WERI-Rb-1 (cell line): Measurements from ENCODE around the gene CALHM1.

Experiments used
- DNase-seq: peaks from one replicate; pipeline ENCODE4 v3.0.0-alpha.2; 2020
- H3K27ac ChIP-seq: fragments of 250-450 bp; sonication (Bioruptor Pico); 2 replicates; pipeline ENCODE4 v1.5.1; 2020; ENCODE audit warnings: mild to moderate bottlenecking, moderate library complexity
- H3K27me3 ChIP-seq: fragments of 250-450 bp; sonication (Bioruptor Pico); 2 replicates; pipeline ENCODE4 v1.5.1; 2021; ENCODE audit warnings: mild to moderate bottlenecking, low read depth, moderate library complexity; ENCODE audit not compliant: insufficient read depth, severe bottlenecking
- H3K36me3 ChIP-seq: fragments of 250-450 bp; sonication (Bioruptor Pico); 2 replicates; pipeline ENCODE4 v1.5.1; 2020; ENCODE audit warnings: mild to moderate bottlenecking, moderate library complexity
- H3K4me3 ChIP-seq: 2 replicates; pipeline ENCODE4 v1.5.1; 2011; ENCODE audit warnings: low read depth, mild to moderate bottlenecking, control low read depth, low read length
- H3K9me3 ChIP-seq: fragments of 250-450 bp; sonication (Bioruptor Pico); 2 replicates; pipeline ENCODE4 v1.5.1; 2021; ENCODE audit warnings: mild to moderate bottlenecking, moderate library complexity; ENCODE audit not compliant: severe bottlenecking
- TF ChIP-seq, protein P1 (sequence below): IDR thresholded peaks from 2 replicates; pipeline ENCODE4 v1.5.1; 2011; ENCODE audit warnings: low read depth, mild to moderate bottlenecking, control low read depth, inconsistent platforms, low read length

The CALHM1 gene

DNA sequence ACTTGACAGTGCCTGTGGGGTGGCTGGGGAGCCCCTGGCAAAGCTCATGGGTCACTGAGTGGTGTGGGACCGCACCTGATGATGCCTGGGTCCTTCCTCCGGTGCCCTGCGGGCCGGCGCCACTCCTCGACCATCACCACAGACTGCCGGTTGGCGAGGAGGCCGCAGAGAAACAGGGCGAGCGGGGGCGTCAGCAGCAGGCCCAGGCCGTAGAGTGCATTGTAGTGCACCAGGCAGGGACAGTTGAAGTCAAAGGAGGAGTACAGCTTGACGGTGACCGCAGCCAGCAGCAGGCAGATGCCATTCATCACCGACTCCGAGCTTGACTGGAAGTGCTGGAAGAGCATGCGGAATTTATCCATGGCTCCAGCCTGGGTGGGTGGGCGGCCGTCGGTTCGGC lies 20.0 kb upstream of the CALHM1 start:
- no peak for DNase-seq
- TF ChIP-seq, protein P1, sequence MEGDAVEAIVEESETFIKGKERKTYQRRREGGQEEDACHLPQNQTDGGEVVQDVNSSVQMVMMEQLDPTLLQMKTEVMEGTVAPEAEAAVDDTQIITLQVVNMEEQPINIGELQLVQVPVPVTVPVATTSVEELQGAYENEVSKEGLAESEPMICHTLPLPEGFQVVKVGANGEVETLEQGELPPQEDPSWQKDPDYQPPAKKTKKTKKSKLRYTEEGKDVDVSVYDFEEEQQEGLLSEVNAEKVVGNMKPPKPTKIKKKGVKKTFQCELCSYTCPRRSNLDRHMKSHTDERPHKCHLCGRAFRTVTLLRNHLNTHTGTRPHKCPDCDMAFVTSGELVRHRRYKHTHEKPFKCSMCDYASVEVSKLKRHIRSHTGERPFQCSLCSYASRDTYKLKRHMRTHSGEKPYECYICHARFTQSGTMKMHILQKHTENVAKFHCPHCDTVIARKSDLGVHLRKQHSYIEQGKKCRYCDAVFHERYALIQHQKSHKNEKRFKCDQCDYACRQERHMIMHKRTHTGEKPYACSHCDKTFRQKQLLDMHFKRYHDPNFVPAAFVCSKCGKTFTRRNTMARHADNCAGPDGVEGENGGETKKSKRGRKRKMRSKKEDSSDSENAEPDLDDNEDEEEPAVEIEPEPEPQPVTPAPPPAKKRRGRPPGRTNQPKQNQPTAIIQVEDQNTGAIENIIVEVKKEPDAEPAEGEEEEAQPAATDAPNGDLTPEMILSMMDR: no peak
- H3K27me3 ChIP-seq: no peaks in the 10 kb centered on the region
- H3K36me3 ChIP-seq: no peaks in the 10 kb centered on the region
- no peak overlapping the region for H3K27ac ChIP-seq
- no peak overlapping the region for H3K4me3 ChIP-seq
- H3K9me3 ChIP-seq: no peaks in the 10 kb centered on the region

DNA sequence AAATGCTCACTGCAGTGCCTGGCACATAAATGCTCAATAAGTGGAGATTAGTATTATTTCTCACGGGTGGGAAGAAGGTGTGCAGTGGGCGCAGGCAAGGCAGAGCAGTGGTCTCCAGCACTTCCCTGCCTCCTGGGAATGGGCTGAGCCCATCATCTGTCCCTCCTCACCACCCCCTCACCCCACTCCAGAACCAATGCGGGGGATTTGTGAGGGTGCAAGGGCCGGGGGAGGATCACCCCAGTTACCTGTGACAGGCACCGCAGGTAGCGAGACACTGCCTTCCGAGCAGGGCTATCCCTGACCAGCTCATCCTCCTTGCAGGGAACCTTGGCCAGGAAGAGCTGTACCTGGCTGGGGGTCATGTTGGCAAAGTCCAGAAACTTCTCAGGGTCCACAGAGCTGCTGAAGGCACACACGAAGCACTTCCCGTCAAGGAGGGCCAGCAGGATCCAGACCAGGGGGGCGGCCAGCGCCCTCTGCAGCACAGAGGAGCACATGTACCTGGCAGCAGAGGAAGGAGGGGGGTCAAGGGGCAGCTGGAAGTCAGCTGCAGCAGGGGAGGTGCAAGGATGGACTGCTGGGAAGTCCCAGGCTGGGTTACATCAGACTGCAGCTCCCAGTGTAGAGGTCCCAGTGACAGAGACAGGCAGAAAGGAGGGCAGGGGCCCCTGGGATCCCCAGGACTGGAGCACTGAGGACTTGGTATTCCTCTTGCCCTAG lies 17.5 kb upstream of the CALHM1 start:
- Histone ChIP-seq H3K9me3 (no peaks in the 10 kb centered on the region), H3K4me3 (no peak overlapping the region), H3K27ac (no peak overlapping the region), H3K27me3 (no peaks in the 10 kb centered on the region), H3K36me3 (no peaks in the 10 kb centered on the region)
- TF ChIP-seq, protein P1: peak; percentile 91
- peak; percentile 81 for DNase-seq

DNA sequence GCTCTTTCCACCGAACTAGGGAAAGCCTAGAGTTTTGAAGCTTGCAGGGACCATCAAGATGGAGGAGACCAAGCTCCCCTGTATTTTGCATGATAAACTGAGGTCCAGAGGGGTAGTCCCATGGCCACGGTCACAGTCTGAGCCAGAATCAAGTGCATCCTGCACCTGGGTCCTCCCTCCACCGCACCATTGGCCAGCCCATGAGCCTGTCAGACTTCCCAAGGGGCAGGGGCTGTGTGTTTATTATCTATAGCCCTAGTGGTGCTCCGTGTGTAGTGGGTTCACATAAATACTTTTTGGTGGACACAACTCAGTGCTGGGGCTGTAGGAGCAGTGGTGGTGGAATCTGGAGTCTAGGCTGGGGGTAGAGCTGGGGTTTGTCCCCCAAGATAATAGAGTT lies 16.7 kb upstream of the CALHM1 start:
- TF ChIP-seq, protein P1: no peak
- no peak overlapping the region for H3K27ac ChIP-seq
- no peak for DNase-seq
- H3K9me3 ChIP-seq: no peaks in the 10 kb centered on the region
- H3K4me3 ChIP-seq: no peak overlapping the region
- H3K27me3 ChIP-seq: no peaks in the 10 kb centered on the region
- no peaks in the 10 kb centered on the region for H3K36me3 ChIP-seq

DNA sequence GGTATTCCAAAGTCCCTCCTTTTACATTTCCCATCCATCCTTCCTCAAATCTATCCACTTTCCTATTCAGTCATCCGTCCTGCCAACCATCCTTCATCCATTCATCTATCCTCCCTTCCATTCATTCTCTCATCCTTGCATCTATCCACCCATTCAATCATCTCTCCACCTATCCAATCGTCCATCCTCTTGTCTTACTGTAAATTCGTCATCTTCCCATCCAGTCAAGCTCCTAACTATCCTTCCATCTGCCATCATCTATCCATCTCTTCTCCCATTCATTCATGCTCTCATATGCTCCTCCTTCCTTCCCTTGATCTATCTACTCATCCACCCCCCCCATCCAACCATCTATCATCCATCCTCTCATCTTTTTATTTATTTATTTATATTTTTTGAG lies 15.4 kb upstream of the CALHM1 start:
- H3K36me3 ChIP-seq: no peaks in the 10 kb centered on the region
- no peaks in the 10 kb centered on the region for H3K9me3 ChIP-seq
- DNase-seq: no peak
- no peak overlapping the region for H3K4me3 ChIP-seq
- TF ChIP-seq, protein P1: no peak
- no peaks in the 10 kb centered on the region for H3K27me3 ChIP-seq
- H3K27ac ChIP-seq: no peak overlapping the region

DNA sequence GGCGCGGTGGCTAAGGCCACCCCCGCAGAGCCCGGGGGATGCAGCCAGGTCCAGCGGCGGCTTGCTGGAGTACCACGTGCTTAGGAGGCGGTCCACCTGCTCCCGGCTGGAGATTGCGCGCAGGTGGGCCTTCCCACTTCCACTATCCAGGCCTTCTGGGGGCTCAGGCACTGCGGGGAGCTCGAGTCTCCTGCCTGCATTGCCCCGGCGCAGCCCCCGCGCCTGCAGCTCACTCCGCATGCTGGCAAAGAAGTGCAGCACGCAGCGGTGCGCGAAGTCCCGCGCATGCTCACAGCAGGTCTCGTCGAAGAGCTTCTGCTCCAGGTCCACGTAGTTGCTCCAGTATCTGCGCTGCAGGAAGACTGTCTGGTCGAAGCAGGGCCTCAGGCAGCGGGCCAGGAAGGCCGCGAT lies 14.6 kb upstream of the CALHM1 start:
- H3K9me3 ChIP-seq: no peaks in the 10 kb centered on the region
- TF ChIP-seq, protein P1: no peak
- H3K4me3 ChIP-seq: no peak overlapping the region
- H3K27me3 ChIP-seq: no peaks in the 10 kb centered on the region
- H3K36me3 ChIP-seq: no peaks in the 10 kb centered on the region
- no peak overlapping the region for H3K27ac ChIP-seq
- no peak for DNase-seq

DNA sequence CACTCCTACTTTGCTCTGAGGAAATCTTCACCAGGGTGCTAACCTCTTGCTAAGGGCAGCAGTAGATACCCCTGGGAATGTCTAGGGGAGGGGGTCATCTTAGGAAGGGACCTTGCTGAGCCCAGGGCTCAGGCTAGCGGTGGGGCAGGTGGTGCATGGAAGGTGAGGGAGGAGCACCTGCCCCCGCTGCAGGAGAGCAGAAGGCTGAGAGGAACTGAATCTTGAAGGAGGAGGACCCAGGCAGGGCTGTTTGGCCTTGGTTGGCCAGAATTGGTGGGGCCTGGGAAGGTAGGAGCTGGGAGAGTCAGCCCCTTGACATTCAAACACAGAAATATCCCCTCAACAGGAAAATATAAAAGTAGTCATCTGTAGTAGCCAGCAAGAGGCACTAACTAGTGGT lies 13.3 kb upstream of the CALHM1 start:
- Histone ChIP-seq H3K27ac (peak overlapping the region; percentile 66), H3K4me3 (no peak overlapping the region), H3K27me3 (no peaks in the 10 kb centered on the region), H3K9me3 (no peaks in the 10 kb centered on the region), H3K36me3 (no peaks in the 10 kb centered on the region)
- TF ChIP-seq, protein P1: no peak
- peak; percentile 47 for DNase-seq
